K562 (cell line): ENCODE results near the gene GALNT15. TPM values are rescaled to one million over a fixed set of nuclear protein-coding genes. Genes with fewer than 3 reads are reported as not detected.

ENCODE experiments used
- ATAC-seq: fragments of 200-7000 bp; cut with Tn5 transposase; 3 replicates; pipeline ENCODE4 v1.9.1; 2020; ENCODE audit warnings: moderate library complexity
- BruUV-seq: library from RNA; stranded (reverse); fragments of 400-500 nt; replicated peaks from 2 replicates; lab custom pipeline; 2021; lab: Mats Ljungman, UMichigan
- CTCF ChIA-PET: fragments of 300-600 bp; formaldehyde crosslinking; extraction: SDS; loops from one replicate; lab custom pipeline; 2021; ENCODE audit warnings: low intra/inter-chr PET ratio; lab: Yijun Ruan, JAX
- POLR2A ChIA-PET: fragments of 300-600, 350-650 bp; sonication (Branson Sonifier 250); formaldehyde crosslinking; extraction: SDS; loops from one replicate; lab custom pipeline; 2021; ENCODE audit warnings: antibody characterized with exemption, inconsistent platforms; lab: Yijun Ruan, JAX
- DNase-seq, 4 experiments: peaks; one replicate each; pipeline versions ENCODE4 v3.0.0 to v3.0.0-alpha.2; 2011 to 2018; ENCODE audit warnings: low spot score in 3 of 4, mixed read lengths in 3 of 4; ENCODE audit errors: extremely low read depth in 1 of 4
- FAIRE-seq: peaks from 2 replicates; lab custom pipeline; 2011; peaks lifted over from hg19 to GRCh38; lab: Jason Lieb, UNC
- H2AFZ ChIP-seq: 2 replicates; pipeline ENCODE4 v1.6.0; 2011; ENCODE audit warnings: low read depth, low read length, control low read depth, inconsistent platforms
- H3K27ac ChIP-seq: fragments of 200-600 bp; 3 replicates; pipeline ENCODE4 v1.8.0; 2011; ENCODE audit warnings: low read depth, mild to moderate bottlenecking, control low read depth, inconsistent platforms, low read length, moderate library complexity, mixed read lengths; ENCODE audit errors: extremely low read depth
- H3K27me3 ChIP-seq, 2 experiments: fragments of 300-600 bp in 1 of 2; 2 replicates in 1 of 2; 3 replicates in 1 of 2; pipeline versions ENCODE4 v1.6.0 to v1.8.0; 2011; ENCODE audit warnings: inconsistent platforms in 2 of 2, low read length in 2 of 2, mild to moderate bottlenecking in 1 of 2, mixed read lengths in 1 of 2, moderate library complexity in 1 of 2; ENCODE audit not compliant: control insufficient read depth in 2 of 2, insufficient read depth in 2 of 2
- H3K36me3 ChIP-seq: fragments of 300-600 bp; 3 replicates; pipeline ENCODE4 v1.8.0; 2011; ENCODE audit warnings: mild to moderate bottlenecking, low read length, inconsistent platforms; ENCODE audit not compliant: control insufficient read depth, insufficient read depth
- H3K4me1 ChIP-seq, 2 experiments: fragments of 200-600 bp in 1 of 2; replicated peaks in 1 of 2; 2 replicates in 1 of 2; 3 replicates in 1 of 2; pipeline versions ENCODE4 v1.5.1 to v1.8.0; 2011; ENCODE audit warnings: inconsistent platforms in 2 of 2, low read length in 2 of 2, mild to moderate bottlenecking in 1 of 2, mixed read lengths in 1 of 2, moderate library complexity in 1 of 2; ENCODE audit not compliant: control insufficient read depth in 2 of 2, insufficient read depth in 2 of 2
- H3K4me2 ChIP-seq: 2 replicates; pipeline ENCODE4 v1.6.1; 2011; ENCODE audit warnings: low read length, control low read depth, inconsistent platforms, mixed read lengths; ENCODE audit not compliant: insufficient read depth
- H3K4me3 ChIP-seq: fragments of 200-600 bp; sonication (generic), shearing (Covaris generic); 2 replicates; pipeline ENCODE4 v1.5.1; 2016; ENCODE audit warnings: control low read depth, inconsistent platforms
- H3K79me2 ChIP-seq: fragments of 200-600 bp; 3 replicates; pipeline ENCODE4 v1.8.0; 2011; ENCODE audit warnings: low read length, inconsistent platforms; ENCODE audit not compliant: control insufficient read depth, insufficient read depth
- H3K9ac ChIP-seq, 2 experiments: 2 replicates each; pipeline versions ENCODE4 v1.6.0 to v1.6.1; 2011; ENCODE audit warnings: low read depth in 2 of 2, low read length in 2 of 2, control low read depth in 1 of 2, inconsistent platforms in 1 of 2, mild to moderate bottlenecking in 1 of 2, mixed read lengths in 1 of 2; ENCODE audit not compliant: insufficient read depth in 1 of 2
- H3K9me1 ChIP-seq: one replicate; pipeline ENCODE4 v1.6.0; 2011; ENCODE audit warnings: inconsistent platforms, mild to moderate bottlenecking, low read length, moderate library complexity; ENCODE audit not compliant: control insufficient read depth, insufficient read depth
- H3K9me3 ChIP-seq: replicated peaks from 2 replicates; pipeline ENCODE4 v1.5.1; 2011; ENCODE audit warnings: low read depth, low read length, inconsistent platforms; ENCODE audit not compliant: control insufficient read depth, insufficient read depth
- H4K20me1 ChIP-seq: replicated peaks from 2 replicates; pipeline ENCODE4 v1.6.1; 2011; ENCODE audit warnings: low read length, inconsistent platforms, mixed read lengths; ENCODE audit not compliant: control insufficient read depth, insufficient read depth
- ARID1B ChIP-seq: fragments of 450-650 bp; IDR thresholded peaks from 2 replicates; pipeline ENCODE4 v1.6.1; 2016; ENCODE audit warnings: antibody characterized with exemption, mild to moderate bottlenecking, inconsistent platforms
- ARID3A ChIP-seq: IDR thresholded peaks from 2 replicates; pipeline ENCODE4 v1.6.1; 2012; ENCODE audit warnings: low read depth, low read length, improper control_type of control experiment, borderline replicate concordance
- ARID4B ChIP-seq: sonication (generic); formaldehyde crosslinking; IDR thresholded peaks from 2 replicates; pipeline ENCODE4 v1.8.0; 2022; ENCODE audit warnings: mild to moderate bottlenecking, missing genetic modification reagents
- CEBPG ChIP-seq, 3 experiments: fragments of 200-800 bp in 1 of 3; sonication (Bioruptor generic) in 1 of 3; sonication (generic) in 1 of 3; formaldehyde crosslinking in 1 of 3; IDR thresholded peaks in 2 of 3; conservative IDR thresholded peaks in 1 of 3; 2 replicates each; pipeline versions ENCODE4 v1.6.1 to v1.8.0; 2016 to 2022; ENCODE audit warnings: missing compliant biosample characterization in 2 of 3, missing genetic modification characterization in 2 of 3, mild to moderate bottlenecking in 1 of 3, missing genetic modification reagents in 1 of 3
- ELF2 ChIP-seq: fragments of 250-450 bp; sonication (Bioruptor Pico); IDR thresholded peaks from 2 replicates; pipeline ENCODE4 v1.5.0; 2021; ENCODE audit warnings: mild to moderate bottlenecking
- GTF2F1 ChIP-seq: IDR thresholded peaks from 2 replicates; pipeline ENCODE4 v1.6.1; 2011; ENCODE audit warnings: low read depth, low read length, improper control_type of control experiment
- NKRF ChIP-seq: fragments of 450-650 bp; IDR thresholded peaks from 2 replicates; pipeline ENCODE4 v1.6.1; 2016; ENCODE audit warnings: borderline replicate concordance
- PHF21A ChIP-seq: fragments of 450-650 bp; IDR thresholded peaks from 2 replicates; pipeline ENCODE4 v1.6.1; 2017; ENCODE audit warnings: low read depth, borderline replicate concordance
- SLC30A9 ChIP-seq: fragments of 250-450 bp; sonication (Bioruptor Pico); IDR thresholded peaks from 2 replicates; pipeline ENCODE4 v1.8.0; 2022; ENCODE audit warnings: mild to moderate bottlenecking, moderate library complexity
- ZBTB26 ChIP-seq: fragments of 450-650 bp; formaldehyde crosslinking; IDR thresholded peaks from 2 replicates; pipeline ENCODE4 v1.4.0; 2022; ENCODE audit warnings: missing genetic modification characterization
- ZNF79 ChIP-seq: fragments of 250-450 bp; sonication (Bioruptor Pico); IDR thresholded peaks from 2 replicates; pipeline ENCODE4 v1.4.0; 2020; ENCODE audit warnings: low read depth, mild to moderate bottlenecking, moderate library complexity
- WGBS: fragments of 100-300 bp; shearing (Covaris generic); methylation state at CpG from one replicate; pipeline ENCODE4 v1.1.6; 2016; ENCODE audit warnings: low coverage, mixed read lengths; ENCODE audit not compliant: insufficient coverage; ENCODE audit errors: missing lambda C conversion rate; 5-methylcytosine and 5-hydroxymethylcytosine counted together
- in situ Hi-C: fragments of 300-500 bp; cut with MboI; formaldehyde crosslinking; loops from 4 replicates; pipeline ENCODE4 v1.15.0; 2018; ENCODE audit warnings: inconsistent platforms, mixed read lengths
- intact Hi-C: fragments of 100-400 bp; cut with micrococcal nuclease; formaldehyde crosslinking; loops from 2 replicates; pipeline ENCODE4 v1.14.2; 2022
- polyA plus RNA-seq, 8 experiments: library from polyadenylated mRNA; depleted of rRNA in 4 of 8; stranded (reverse) in 5 of 8; unstranded in 3 of 8; fragments of >200 nt; fragmentation: Nextera tagmentation in 2 of 8; fragmentation: Illumina TruSeq in 1 of 8; extraction: Ambion mirVana in 2 of 8; extraction: Trizol in 1 of 8; gene quantifications; 2 replicates each; pipeline versions ENCODE4 v1.2.1 to v1.2.3, GENCODE V29; 2011 to 2014; ENCODE audit warnings: inconsistent platforms in 1 of 8, missing spikeins in 1 of 8
- total RNA-seq, 7 experiments: library from RNA; depleted of rRNA in 6 of 7; stranded (reverse); fragments of >200 nt in 6 of 7; fragmentation: Illumina TruSeq in 2 of 7; extraction: Trizol in 2 of 7; gene quantifications; 2 replicates each; pipeline versions ENCODE4 v1.2.1 to v1.2.3, GENCODE V29; 2011 to 2021; ENCODE audit warnings: low replicate concordance in 1 of 7

GALNT15 gene
- total and polyA plus RNA-seq, 9 of the 15 experiments (the other 6 are each of a cell fraction or from before 2014, with no cell fraction given), result not detected

GRCh38 chr3:16264174-16264707 lies 89.8 kb downstream of the GALNT15 start:
- CTCF ChIA-PET, result interaction anchor here (0.5 kb wide), 1 partner anchor 1485 kb away, joined by 3 read pairs; no protein-coding TSS in a partner anchor
- Histone ChIP-seq H3K4me3 (peak overlapping the region; percentile 79), H3K9ac (peak overlapping the region; percentile 95), H3K27ac (peak overlapping the region; percentile 81), H3K79me2 (peaks cover 70% of the 10 kb centered on the region), H3K36me3 (peaks cover 50% of the 10 kb centered on the region), H3K4me1 (peaks cover 7 to 10% of the 10 kb centered on the region in 2 experiments; a peak in 4 of 5 replicates), H3K9me1 (no peaks in the 10 kb centered on the region), H2AFZ (peak overlapping the region; percentile 95), H4K20me1 (0 out of 2 replicates have a peak, but pooled peaks cover 10% of the 10 kb centered on the region), H3K4me2 (peak overlapping the region; percentile 97), H3K27me3 (no peaks in the 10 kb centered on the region), H3K9me3 (no peaks in the 10 kb centered on the region)
- FAIRE-seq, result no peak
- DNase-seq, result peak in 2 of 4 experiments; percentile 51 to 87
- TSS peak; percentile 71 for BruUV-seq
- ATAC-seq, result peak; percentile 86
- intact Hi-C loops, result no loop called here
- POLR2A ChIA-PET, result interaction anchor here (0.6 to 2.5 kb wide), 14 partner anchors 9 to 189 kb away, joined by 3 to 11 read pairs (median 4); no protein-coding TSS in a partner anchor
- under 1% methylated on average over 21 of the region's 21 CpGs for WGBS
- in situ Hi-C loops, result no loop called here
- TF ChIP-seq PHF21A (0 out of 2 replicates have a peak, but pooled peaks have one; percentile 53), CEBPG (CRISPR knock-in tag; IDR thresholded peaks at IDR 0.05) (no peak), CEBPG (tag; conservative IDR thresholded peaks at IDR 0.05 in 1 of 2, IDR thresholded peaks at IDR 0.05 in 1 of 2) (no peak), ZBTB26 (CRISPR knock-in tag) (no peak), SLC30A9 (CRISPR knock-in tag) (no peak), ARID1B (no peak), ZNF79 (CRISPR knock-in tag) (no peak), GTF2F1 (no peak), ARID3A (no peak), ELF2 (no peak), NKRF (no peak), ARID4B (CRISPR knock-in tag) (peak; percentile 7; the same call in 1 of the 2 replicates)
